HPDE6-E6E7 (cell line): ENCODE measurements around the gene PSMB7.
A peak's percentile ranks its signal among the peaks of the same experiment; 100 is the strongest.

ENCODE experiments used
- DNase-seq: peaks from one replicate; pipeline ENCODE4 v3.0.0; 2011; ENCODE audit warnings: missing footprints; ENCODE audit errors: extremely low spot score

Gene PSMB7

GRCh38 chr9:124415102-124415851 is at the start of gene PSMB7:
Gene PSMB7 (minus strand): TSS chr9:124415442. CDS start chr9:124415425, 17 bp downstream.
- DNase-seq, result peak; percentile 86

DNA sequence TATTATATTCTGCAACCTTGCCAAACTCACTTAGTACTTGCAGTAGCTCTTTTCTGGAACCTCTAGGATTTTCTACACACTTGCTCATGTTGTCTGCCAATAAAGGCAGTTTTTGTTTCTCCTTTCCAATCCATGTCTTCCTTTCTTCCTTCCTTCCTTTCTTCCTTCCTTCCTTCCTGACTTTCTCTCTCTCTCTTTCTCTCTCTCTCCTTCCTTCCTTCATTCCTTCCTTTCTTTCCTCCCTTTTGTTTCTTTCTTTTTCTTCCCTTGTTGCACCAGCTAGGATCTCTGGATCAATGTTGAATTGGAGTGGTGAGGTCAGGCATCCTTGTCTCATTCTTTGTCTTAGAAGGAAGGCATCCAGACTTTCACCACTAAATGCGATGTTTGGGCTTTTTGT is 47.5 kb upstream of the PSMB7 start:
- no peak for DNase-seq

DNA sequence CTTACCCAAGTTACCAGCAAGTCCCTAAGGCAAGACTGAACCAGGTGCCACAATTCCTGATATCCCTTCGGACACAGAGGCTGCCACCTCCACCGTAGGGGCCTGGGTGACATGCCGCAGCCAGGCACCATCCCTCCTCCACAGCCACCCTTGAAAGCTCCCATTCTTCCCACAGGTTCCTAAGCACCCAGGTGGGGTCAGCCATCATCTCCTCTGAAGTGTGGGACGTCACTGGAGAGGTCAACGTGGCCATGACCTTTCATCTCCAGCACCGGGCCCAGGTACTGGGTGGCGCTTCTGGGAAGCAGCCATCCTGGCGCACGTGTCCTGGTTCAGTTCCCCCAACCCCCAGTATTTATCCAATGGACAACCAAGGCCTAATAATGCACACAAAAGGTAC is 43.2 kb upstream of the PSMB7 start:
- DNase-seq, result no peak

DNA sequence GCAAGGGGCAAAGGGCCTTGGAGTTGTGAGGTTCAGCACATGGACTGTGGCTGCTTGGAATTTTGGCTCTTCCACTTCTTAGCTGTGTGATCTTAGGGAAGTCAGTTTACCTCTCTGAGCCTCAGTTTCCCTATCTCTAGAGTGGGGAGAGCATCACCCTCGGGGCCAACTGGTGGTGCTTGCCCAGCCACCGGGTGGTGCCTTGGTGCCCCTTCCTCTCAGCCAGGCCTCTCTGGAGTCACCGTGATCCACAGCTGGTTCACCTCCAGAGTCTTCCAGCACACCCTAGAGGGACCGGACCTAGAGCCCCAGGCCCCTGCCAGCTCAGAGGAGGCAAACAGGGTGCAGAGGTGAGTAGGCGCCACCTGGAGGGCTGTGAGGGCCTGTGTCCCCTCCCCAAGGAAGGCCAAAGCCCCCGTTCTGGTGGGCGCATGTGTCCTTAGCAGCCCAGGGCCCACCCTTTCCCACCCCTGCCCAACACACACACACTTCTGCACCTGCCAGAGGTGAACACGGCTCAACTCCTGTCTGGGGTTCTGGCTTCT is 42.7 kb upstream of the PSMB7 start:
- DNase-seq, result no peak

- DNase-seq, result no peak
These were observed 42.0 kb upstream of the PSMB7 start for GRCh38 chr9:124457079-124457886.

DNA sequence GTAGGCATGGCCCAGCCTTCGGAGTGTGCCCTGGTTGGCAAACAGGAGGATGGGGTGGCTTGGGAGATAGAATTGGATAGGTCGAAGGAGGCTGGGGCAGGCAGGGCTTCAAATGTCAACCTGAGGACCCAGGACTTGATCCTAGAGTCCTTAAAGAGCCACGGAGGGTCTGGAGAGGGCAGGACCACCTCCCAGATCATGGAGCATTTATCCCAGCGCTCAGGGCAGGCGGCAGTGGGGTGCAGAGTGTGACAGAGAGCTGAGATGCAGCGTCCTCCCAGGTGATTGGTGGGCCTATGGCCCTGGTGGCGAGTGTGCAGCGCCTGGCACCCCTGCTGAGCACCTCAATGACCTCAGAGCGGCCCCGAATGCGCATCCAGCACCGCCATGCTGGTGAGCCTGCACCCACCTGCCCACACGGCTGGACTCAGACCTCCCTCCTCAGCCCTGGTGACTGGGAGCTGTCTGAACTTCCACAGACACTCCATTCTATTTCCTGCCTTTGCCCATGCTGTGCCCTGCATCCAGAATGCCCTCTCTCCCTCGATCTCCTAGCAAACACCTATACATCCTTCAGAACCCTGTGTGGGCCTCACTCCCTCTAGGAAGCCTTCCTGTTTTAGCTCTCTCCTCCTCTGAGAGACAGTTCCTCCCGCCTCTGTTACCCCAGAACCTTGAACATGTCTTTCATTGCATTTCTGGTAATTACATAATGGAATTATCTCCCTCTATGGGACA is 41.3 kb upstream of the PSMB7 start:
- no peak for DNase-seq

- no peak for DNase-seq
These were observed 40.6 kb upstream of the PSMB7 start for GRCh38 chr9:124455820-124456219.

- DNase-seq, result no peak
These were observed 39.7 kb upstream of the PSMB7 start for GRCh38 chr9:124454791-124455443.

- no peak for DNase-seq
These were observed 39.1 kb upstream of the PSMB7 start for GRCh38 chr9:124454296-124454695.

DNA sequence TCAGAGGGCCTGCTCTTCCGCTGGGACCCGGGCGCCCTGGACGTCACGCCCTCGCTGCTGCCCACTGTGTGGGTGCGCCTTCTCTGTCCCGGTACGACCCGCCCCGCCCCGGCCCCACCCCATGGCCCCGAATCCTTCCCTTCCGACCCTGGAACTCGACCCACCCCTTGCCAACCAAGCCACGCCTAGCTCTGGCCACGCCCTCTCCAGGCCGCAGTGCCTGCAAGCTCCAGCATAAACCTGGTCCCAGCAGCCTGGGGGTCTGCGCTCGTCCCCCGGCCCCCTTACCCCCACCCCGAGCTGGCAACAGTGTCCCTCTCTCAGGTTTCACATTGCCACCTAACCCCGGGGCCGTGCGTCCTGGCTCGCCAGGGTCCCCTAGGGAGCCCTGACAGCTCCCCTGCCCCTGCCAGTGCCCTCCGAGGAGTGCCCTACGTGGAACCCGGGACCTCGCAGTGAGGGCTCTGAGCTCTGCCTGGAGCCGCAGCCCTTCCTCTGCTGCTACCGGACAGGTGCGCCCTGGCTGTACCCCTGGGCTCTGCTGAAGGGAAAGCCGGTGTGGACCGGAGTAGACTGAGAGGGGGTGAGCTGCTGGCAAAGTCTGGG is 38.4 kb upstream of the PSMB7 start:
- peak; percentile 59 for DNase-seq

GRCh38 chr9:124452841-124453585 is 37.8 kb upstream of the PSMB7 start:
- DNase-seq, result peak; percentile 68

DNA sequence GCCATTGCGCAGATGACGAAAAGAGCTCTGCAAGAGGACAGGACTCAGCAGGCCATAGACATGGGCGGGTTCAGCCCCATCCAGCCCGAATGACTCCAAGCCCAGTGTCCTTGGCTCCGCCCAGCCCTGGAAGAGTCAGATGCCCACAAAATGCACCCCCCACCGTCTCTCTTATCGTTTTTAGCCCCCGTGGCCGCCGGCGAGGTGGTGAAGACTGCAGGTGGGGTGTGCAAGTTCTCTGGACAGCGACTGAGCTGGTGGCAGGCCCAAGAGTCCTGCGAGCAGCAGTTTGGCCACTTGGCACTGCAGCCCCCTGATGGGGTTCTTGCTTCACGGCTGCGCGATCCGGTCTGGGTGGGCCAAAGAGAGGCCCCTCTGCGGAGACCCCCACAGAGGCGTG is 37.1 kb upstream of the PSMB7 start:
- DNase-seq, result peak; percentile 93

GRCh38 chr9:124450931-124451661 is 35.9 kb upstream of the PSMB7 start:
- no peak for DNase-seq

DNA sequence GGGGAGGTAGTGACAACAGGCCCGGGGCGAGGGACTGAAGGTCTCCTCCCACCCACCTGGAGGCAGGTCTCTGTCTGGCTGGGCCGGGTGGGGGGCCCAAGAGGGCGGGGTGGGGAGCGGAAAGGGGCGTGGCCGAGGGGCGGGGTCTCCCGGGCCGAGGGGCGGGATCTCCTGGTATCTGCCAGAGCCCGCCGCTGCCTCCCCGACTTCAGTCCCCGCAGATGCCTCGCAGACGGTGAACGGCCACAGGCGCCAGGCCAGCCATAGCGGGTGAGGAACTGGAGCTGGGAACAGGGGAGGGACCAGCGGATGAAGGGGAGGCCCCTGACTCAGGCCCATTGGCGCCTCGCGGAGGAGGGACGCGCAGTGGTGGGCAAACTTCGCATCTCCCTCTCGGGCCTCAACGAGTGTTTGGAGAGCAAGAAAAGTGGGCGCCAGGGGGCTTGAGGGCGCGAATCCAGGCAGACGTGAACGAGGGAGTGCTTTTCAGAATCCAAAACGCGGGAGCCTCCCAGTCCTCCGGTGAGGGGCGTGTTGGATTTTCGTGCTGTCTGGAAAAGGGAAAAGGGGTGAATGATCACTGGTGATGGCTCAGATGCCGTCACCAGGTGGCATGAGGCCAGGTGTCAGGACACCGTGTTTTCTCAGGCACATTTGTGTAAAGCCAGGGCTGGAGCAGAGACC is 35.1 kb upstream of the PSMB7 start, which contains the start of gene ADGRD2:
TSS of gene ADGRD2 (plus strand) at position 211 of the 684 bp plus-strand sequence. CDS start 1,216 bp downstream, outside the sequence.
- DNase-seq, result no peak

DNA sequence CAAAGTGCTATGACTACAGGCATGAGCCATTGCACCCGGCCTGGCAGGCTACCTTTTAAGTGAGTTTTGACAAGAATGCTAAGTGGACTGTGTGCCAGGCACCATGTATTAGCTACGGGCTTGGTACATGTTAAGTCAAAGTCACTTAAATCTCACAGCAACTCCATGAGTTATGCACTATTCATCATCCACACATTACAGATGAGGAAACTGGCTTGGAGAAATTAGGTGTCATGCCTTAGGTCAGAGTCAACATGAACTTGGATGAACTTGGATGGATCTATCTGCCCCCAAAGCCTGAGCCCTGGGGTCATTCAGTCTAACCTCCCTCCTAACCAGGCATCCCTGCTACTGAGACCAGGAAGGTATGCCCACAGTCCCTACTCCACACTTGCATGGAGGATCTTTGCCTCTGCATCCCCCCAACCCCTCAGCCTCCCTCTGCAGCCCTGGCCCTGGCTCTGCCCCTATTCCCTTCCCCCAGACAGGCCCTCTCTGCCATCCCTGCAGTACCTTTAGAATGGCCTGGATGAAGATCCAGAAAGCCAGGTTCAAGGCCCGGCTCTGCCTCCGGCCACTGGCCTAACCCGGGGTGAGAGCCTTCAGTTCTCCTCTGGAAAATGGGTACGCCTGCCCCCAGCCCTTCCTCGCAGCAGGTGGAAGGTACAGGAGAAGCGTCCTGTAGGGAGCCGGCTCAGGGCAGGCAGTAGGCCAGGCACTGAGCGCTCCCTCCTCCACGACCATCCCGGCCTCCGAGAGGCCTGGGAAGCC is 34.3 kb upstream of the PSMB7 start:
- DNase-seq, result no peak

GRCh38 chr9:124448019-124448418 is 32.8 kb upstream of the PSMB7 start:
- DNase-seq, result no peak

GRCh38 chr9:124447297-124447661 is 32.0 kb upstream of the PSMB7 start:
- DNase-seq, result no peak

DNA sequence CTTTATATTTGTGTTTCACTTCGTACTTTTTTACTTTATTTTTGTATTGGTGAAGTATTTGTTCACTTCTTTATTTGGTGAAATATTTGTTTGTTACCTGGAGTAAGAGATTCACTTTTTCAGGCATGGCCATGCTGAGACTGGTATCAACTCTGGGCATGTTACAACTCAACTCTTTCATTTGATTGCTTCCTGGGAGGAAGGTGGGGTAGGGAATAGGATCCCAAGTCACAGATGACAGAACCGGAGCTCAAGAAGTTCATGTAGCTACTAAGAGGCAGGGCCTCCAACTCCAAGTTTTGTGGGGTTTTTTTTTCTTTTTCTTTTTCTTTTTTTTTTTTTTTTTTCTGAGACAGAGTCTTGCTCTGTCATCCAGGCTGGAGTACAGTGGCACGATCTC is 28.9 kb upstream of the PSMB7 start:
- DNase-seq, result peak; percentile 72
